Endothelial cell of umbilical vein (primary cell): ENCODE data around the gene ASPHD2. TPM values are rescaled to one million over a fixed set of nuclear protein-coding genes. Genes with fewer than 3 reads are reported as not detected.

Experiments used
- BruUV-seq: library from RNA; stranded (reverse); fragments of 400-500 nt; replicated peaks from 2 replicates; lab custom pipeline; 2021; lab: Mats Ljungman, UMichigan
- CTCF ChIA-PET: fragments of 300-600, 350-600 bp; sonication (Branson Sonifier 250); formaldehyde crosslinking; loops from one replicate; lab custom pipeline; 2021; ENCODE audit warnings: antibody characterized with exemption, inconsistent platforms; lab: Charles Lee
- POLR2A ChIA-PET: fragments of 300-600, 350-600 bp; sonication (Branson Sonifier 250); formaldehyde crosslinking; loops from one replicate; lab custom pipeline; 2021; ENCODE audit warnings: antibody characterized with exemption, inconsistent platforms; lab: Charles Lee
- DNase-seq: peaks from one replicate; pipeline ENCODE4 v3.0.0-alpha.2; 2011; ENCODE audit warnings: low read depth, low spot score
- FAIRE-seq: peaks from 2 replicates; lab custom pipeline; 2011; peaks lifted over from hg19 to GRCh38; lab: Jason Lieb, UNC
- H2AFZ ChIP-seq: 2 replicates; pipeline ENCODE4 v1.6.0; 2012; ENCODE audit warnings: low read depth, low read length, control low read depth, inconsistent platforms
- H3K27ac ChIP-seq: 2 replicates; pipeline ENCODE4 v1.5.1; 2011; ENCODE audit warnings: low read depth, mild to moderate bottlenecking, control low read depth, low read length, moderate library complexity; ENCODE audit not compliant: insufficient read depth
- H3K27me3 ChIP-seq, 2 experiments: 2 replicates each; pipeline versions ENCODE4 v1.6.0 to v1.6.1; 2011; ENCODE audit warnings: low read length in 2 of 2, mixed read lengths in 1 of 2; ENCODE audit not compliant: control insufficient read depth in 2 of 2, insufficient read depth in 2 of 2
- H3K36me3 ChIP-seq, 2 experiments: 2 replicates in 1 of 2; 3 replicates in 1 of 2; pipeline ENCODE4 v1.5.1; 2011; ENCODE audit warnings: low read length in 2 of 2, mild to moderate bottlenecking in 1 of 2, moderate library complexity in 1 of 2; ENCODE audit not compliant: control insufficient read depth in 2 of 2, insufficient read depth in 2 of 2; ENCODE audit errors: extremely low read depth in 1 of 2
- H3K4me1 ChIP-seq: 3 replicates; pipeline ENCODE4 v1.5.1; 2011; ENCODE audit warnings: mild to moderate bottlenecking, low read length; ENCODE audit not compliant: control insufficient read depth, insufficient read depth; ENCODE audit errors: extremely low read depth
- H3K4me2 ChIP-seq: 2 replicates; pipeline ENCODE4 v1.6.1; 2011; ENCODE audit warnings: low read length, control low read depth, mixed read lengths; ENCODE audit not compliant: insufficient read depth
- H3K4me3 ChIP-seq, 3 experiments: fragments of 200-600 bp in 1 of 3; sonication (generic), shearing (Covaris generic) in 1 of 3; replicated peaks in 1 of 3; 2 replicates each; pipeline ENCODE4 v1.5.1; 2011 to 2016; ENCODE audit warnings: control low read depth in 3 of 3, low read length in 3 of 3, mild to moderate bottlenecking in 2 of 3, inconsistent platforms in 1 of 3, low read depth in 1 of 3, moderate library complexity in 1 of 3; ENCODE audit not compliant: insufficient read depth in 1 of 3
- H3K79me2 ChIP-seq: 2 replicates; pipeline ENCODE4 v1.6.0; 2012; ENCODE audit warnings: low read length, inconsistent platforms; ENCODE audit not compliant: control insufficient read depth, insufficient read depth
- H3K9ac ChIP-seq: replicated peaks from 2 replicates; pipeline ENCODE3; 2011; ENCODE audit warnings: low read length, control low read depth; ENCODE audit not compliant: insufficient read depth; ENCODE audit errors: extremely low read depth
- H3K9me1 ChIP-seq: replicated peaks from 3 replicates; pipeline ENCODE4 v1.6.0; 2011; ENCODE audit warnings: mild to moderate bottlenecking, low read length; ENCODE audit not compliant: control insufficient read depth, insufficient read depth; ENCODE audit errors: extremely low read depth
- H3K9me3 ChIP-seq: replicated peaks from 2 replicates; pipeline ENCODE4 v1.5.1; 2012; ENCODE audit warnings: low read length, inconsistent platforms; ENCODE audit not compliant: control insufficient read depth, insufficient read depth
- H4K20me1 ChIP-seq: replicated peaks from 2 replicates; pipeline ENCODE3; 2011; ENCODE audit warnings: mild to moderate bottlenecking, low read length; ENCODE audit not compliant: control insufficient read depth, insufficient read depth; ENCODE audit errors: extremely low read depth
- CTCF ChIP-seq, 2 donors: IDR thresholded peaks; 1 replicate in 1 of 2; 2 replicates in 1 of 2; pipeline ENCODE4 v1.5.1; 2011; ENCODE audit warnings: low read length in 2 of 2, mild to moderate bottlenecking in 2 of 2, moderate library complexity in 2 of 2, control low read depth in 1 of 2, inconsistent platforms in 1 of 2, low read depth in 1 of 2; ENCODE audit not compliant: insufficient read depth in 1 of 2; ENCODE audit errors: extremely low read depth in 1 of 2
- EZH2 ChIP-seq: IDR thresholded peaks from 2 replicates; pipeline ENCODE4 v1.6.1; 2012; ENCODE audit warnings: borderline replicate concordance, low read depth, mild to moderate bottlenecking, moderate library complexity, low read length, inconsistent platforms; ENCODE audit not compliant: severe bottlenecking
- GATA2 ChIP-seq: IDR thresholded peaks from 2 replicates; pipeline ENCODE4 v1.7.0; 2011; ENCODE audit warnings: low read depth, mild to moderate bottlenecking, moderate library complexity, mixed read lengths, low read length; ENCODE audit not compliant: insufficient read length, insufficient read depth
- JUN ChIP-seq: IDR thresholded peaks from 2 replicates; pipeline ENCODE4 v1.6.1; 2011; ENCODE audit warnings: borderline replicate concordance, low read depth; ENCODE audit not compliant: insufficient read length, insufficient read depth
- MAX ChIP-seq: IDR thresholded peaks from 2 replicates; pipeline ENCODE4 v1.6.1; 2011; ENCODE audit not compliant: insufficient read depth, insufficient read length
- MYC ChIP-seq: IDR thresholded peaks from one replicate; pipeline ENCODE4 v1.6.1; 2011; ENCODE audit warnings: mild to moderate bottlenecking, low read depth, low read length
- POLR2A ChIP-seq: IDR thresholded peaks from 2 replicates; pipeline ENCODE4 v1.6.1; 2012; ENCODE audit warnings: low read depth, mild to moderate bottlenecking, control low read depth, low read length
- POLR2AphosphoS5 ChIP-seq: IDR thresholded peaks from 2 replicates; pipeline ENCODE4 v1.6.1; 2012; ENCODE audit warnings: low read depth, mild to moderate bottlenecking, control low read depth, low read length, moderate library complexity; ENCODE audit not compliant: insufficient read depth
- dilution Hi-C: fragments of 300-500 bp; cut with MboI; formaldehyde crosslinking; loops from one replicate; pipeline ENCODE4 v1.15.0; 2019; ENCODE audit warnings: low sequenced_read_pairs; ENCODE audit not compliant: extremely low pct_ligation_motif_present
- intact Hi-C: fragments of 100-400 bp; cut with micrococcal nuclease; formaldehyde crosslinking; loops from one replicate; pipeline ENCODE4 v1.10.0; 2022
- polyA plus RNA-seq, 4 experiments: library from polyadenylated mRNA; depleted of rRNA in 3 of 4; stranded (reverse) in 3 of 4; unstranded in 1 of 4; fragments of >200 nt; gene quantifications; 2 replicates each; pipeline versions ENCODE4 v1.2.1 to v1.2.3, GENCODE V29; 2011 to 2012; ENCODE audit warnings: missing spikeins in 1 of 4
- total RNA-seq: library from RNA; stranded (reverse); gene quantifications from 2 replicates; pipeline ENCODE4 v1.2.3, GENCODE V29; 2021

Gene ASPHD2
- total and polyA plus RNA-seq, 2 donors (not counting 3 experiments of a cell fraction or from before 2014, with no cell fraction given) = 4.8 to 5.5 TPM

GRCh38 chr22:26430600-26430999 is 1.5 kb downstream of the ASPHD2 start:
- ChIA-PET CTCF (interaction anchor here (0.8 to 2.1 kb wide), 12 partner anchors 11 to 241 kb away, joined by 3 to 12 read pairs (median 4); no protein-coding TSS in a partner anchor), POLR2A (interaction anchor here (0.8 kb wide), 1 partner anchor 18 kb away, joined by 3 read pairs; no protein-coding TSS in a partner anchor)
- Histone ChIP-seq H3K4me2 (peak overlapping the region; percentile 42), H3K4me1 (peaks cover 14% of the 10 kb centered on the region), H2AFZ (no peak overlapping the region), H3K27ac (no peak overlapping the region), H3K9ac (no peak overlapping the region), H3K9me1 (no peaks in the 10 kb centered on the region), H3K9me3 (no peaks in the 10 kb centered on the region), H3K79me2 (no peaks in the 10 kb centered on the region), H4K20me1 (no peaks in the 10 kb centered on the region), H3K36me3 (peaks cover 0 to 6% of the 10 kb centered on the region in 2 experiments), H3K27me3 (peaks cover 5 to 10% of the 10 kb centered on the region in 2 experiments), H3K4me3 (no peak overlapping the region)
- no TSS peak for BruUV-seq
- FAIRE-seq = no peak
- peak; percentile 10 for DNase-seq
- dilution Hi-C loops = no loop called here
- intact Hi-C loops = no loop called here
- TF ChIP-seq MAX (no peak), JUN (no peak), CTCF (IDR thresholded peaks at IDR 0.05; ENCODE audit: extremely low read depth in 1 of 2, insufficient read depth in 1 of 2, low read depth in 1 of 2, low read length in 2 of 2) (no peak), EZH2 (no peak), GATA2 (no peak), POLR2AphosphoS5 (no peak), POLR2A (no peak), MYC (no peak)
